Amniotic epithelial cell (primary cell): ENCODE data around the gene SPARC.

Experiments
- DNase-seq: peaks from one replicate; pipeline ENCODE4 v3.0.0-alpha.2; 2010; ENCODE audit warnings: low read depth

SPARC gene

GRCh38 chr5:151620461-151620840, 66.3 kb downstream of the SPARC start:
- DNase-seq, result no peak

DNA sequence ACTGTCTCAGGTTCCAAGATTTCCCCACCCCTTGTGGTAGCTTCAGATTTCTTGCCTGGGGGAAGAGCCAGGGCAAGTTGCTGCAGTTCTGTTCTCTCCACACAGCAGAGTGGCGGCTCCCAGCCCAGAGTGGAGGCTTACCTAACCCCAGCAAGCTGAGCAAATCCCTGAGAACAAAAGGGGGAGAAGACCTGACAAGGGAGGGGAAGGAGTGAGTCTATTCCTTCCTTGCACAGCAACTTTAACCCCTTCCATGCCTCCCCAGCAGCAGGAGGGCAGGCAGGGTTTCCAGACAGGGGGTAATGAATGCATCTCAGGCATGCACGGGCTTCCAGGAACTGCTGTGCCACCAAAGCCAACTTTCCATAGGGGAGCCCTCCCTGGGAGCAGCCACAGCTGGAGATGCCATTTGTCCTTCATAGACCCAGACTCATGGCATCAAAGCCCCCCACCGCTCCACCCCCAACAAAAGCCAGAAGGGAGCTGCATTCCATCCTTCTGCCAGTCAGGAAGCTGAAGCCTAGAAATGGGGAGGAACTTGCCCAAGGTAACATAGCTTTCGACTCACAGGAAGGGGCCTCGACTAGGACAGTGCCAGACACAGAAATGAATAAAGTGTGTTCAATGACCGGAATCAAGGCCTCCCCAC, 66.8 kb downstream of the SPARC start:
- no peak for DNase-seq

DNA sequence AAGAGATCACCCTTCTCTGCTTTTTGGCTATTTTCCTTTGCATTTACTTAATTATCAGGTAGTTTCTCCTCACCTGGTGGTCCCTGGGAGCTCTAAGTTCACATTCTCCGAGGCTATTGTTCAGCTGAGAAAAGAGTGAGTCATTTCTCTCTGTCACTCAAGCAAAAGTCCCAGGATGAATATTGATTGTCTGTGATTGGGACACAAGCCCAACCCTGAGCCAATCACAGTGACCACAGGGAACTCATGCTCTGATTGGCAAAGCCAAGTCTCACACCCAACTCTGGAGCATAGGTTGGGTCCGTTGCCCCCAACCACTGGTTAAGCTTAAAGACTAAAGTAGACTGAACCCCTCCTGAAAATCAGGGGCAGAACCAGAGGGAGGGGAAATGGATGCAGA, 67.8 kb downstream of the SPARC start:
- DNase-seq, result no peak

DNA sequence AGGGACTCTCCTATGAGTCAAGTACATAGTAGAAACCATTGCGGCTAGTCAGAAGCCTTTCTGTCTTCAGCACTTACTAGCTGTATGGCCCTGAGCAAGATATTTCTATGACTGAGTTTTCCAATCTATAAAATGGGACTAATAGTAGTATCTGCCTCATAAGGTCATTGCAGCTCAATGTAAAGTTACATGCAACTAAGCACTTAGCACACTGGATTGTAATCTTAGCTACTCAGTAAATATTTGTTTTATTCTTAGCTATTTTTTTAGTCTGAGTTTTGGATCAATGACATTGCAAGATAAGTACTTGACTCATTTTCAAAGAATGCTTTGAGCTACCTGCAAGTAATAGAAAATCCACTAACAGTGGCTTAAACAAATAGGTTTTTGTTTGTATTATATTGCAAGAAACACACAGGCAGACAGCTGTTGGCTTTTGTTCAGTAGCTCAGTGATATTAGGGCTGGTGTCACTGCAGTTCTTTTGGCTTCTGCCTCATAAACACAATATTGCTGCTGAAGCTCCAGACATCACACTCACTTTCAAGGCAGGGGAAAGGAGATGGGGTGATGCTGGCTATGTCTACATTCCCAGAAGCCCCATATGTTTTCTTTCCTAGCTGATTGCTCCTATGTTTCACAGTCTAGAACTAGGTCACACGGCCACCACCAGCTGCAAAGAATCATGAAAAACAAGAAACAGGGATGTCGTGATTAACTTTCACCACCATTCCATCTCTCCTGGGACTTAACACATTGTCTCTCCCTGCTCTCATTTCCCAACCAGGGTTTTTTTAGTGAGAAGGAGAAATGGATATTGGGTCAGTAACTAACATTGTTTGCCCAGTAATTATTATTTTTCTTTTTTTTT, 68.6 kb downstream of the SPARC start:
- no peak for DNase-seq

DNA sequence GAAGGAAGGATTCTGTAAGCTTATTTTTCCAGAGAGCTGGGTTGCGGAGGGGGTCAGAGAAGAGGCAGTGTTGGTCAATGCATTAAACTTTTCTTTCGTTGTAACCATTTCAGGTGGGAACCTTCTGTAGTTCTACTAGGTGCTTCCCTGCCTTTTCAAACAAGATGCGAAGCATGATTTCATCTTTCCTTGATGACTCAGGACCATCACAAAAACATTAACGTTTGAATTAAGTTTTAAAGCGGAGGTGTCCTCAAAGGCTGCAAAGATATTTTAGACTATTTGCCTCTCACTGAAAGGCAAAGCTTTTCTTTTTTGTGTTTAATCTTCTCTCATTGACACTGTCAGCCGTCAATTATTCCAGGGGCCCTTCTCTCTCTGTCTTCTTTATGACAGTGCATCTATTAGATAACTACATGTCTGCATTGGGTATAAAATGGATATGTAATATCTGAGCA, 69.3 kb downstream of the SPARC start:
- DNase-seq, result no peak

DNA sequence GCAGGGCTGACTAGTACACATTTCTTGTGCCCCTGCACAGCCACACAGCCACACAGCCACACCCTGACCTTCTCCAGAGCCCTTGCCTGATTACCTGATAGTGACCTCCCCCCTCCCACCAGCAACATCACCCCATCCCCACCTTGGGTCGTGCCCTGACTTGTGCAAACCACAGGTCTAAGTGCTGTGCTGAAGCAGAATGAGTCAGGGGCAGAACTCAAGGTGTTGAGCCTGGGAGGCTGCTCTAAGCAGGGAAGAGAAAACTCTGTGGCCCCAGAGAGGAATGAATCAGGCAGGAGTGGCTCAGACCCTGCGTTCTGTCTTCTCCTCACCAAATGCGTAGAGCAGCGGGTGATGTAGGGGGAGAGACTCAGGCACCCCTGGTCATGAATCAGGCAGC, 71.3 kb downstream of the SPARC start:
- no peak for DNase-seq

DNA sequence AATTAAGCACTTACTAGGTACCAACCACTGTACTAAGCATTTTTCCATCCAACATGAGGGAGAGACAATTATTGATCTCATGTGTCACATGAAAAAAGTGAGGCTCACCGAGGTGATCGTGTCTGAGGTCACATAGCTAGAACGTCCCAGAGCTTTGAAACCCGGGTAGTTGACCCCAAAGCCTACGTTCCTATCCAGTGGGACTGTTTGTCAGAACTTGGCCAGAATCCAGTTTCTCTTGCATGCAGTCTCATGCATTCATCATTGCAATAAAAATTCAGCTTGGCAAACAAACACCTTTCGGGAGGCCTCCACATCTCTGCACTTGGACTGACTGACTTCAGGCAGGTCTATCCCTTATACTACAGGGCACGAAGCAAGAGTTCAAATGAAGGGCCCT, 72.2 kb downstream of the SPARC start:
- no peak for DNase-seq

DNA sequence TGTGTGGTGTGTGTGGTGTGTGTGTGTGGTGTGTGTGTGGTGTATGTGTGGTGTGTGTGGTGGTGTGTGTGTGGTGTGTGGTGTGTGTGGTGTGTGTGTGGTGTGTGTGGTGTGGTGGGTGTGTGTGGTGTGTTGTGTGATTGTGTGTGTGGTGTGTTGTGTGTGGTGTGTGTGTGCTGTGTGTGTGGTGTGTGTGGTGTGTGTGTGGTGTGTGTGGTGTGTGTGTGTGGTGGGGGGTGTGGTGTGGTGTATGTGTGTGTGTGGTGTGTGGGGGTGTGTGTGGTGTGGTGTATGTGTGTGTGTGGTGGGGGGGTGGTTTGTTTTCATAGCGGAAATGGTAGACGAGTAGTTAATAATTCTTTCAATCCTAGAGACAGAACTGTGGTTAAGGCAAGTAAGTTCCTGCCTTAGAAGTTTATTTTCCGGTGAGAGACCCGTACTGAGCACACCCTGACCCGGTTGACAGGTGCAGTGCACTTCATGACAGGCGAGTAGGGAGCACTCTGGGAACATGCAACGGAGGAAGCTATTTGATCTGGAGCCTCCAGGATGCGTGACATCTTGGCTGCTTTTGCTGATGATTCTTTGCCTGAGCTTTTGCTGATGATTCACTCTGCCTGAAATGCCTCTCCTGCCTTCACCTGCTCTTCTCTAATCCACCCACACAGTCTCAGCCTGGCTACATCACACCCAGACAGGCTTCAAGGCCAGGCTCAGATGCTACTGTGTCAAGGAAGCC, 73.9 kb downstream of the SPARC start:
- peak; percentile 29 for DNase-seq

- no peak for DNase-seq
Measured at GRCh38 chr5:151611127-151611775, 75.5 kb downstream of the SPARC start.
